Rectal smooth muscle tissue (tissue), 1 donor: ENCODE measurements around the gene PLA2G5.

Experiments used
- H3K27ac ChIP-seq: one replicate; pipeline ENCODE4 v1.7.0; 2013; ENCODE audit warnings: low read depth, low read length, inconsistent platforms
- H3K27me3 ChIP-seq: one replicate; pipeline ENCODE4 v1.7.0; 2013; ENCODE audit warnings: low read length; ENCODE audit not compliant: control insufficient read depth, insufficient read depth
- H3K36me3 ChIP-seq: one replicate; pipeline ENCODE4 v1.7.0; 2013; ENCODE audit warnings: low read length; ENCODE audit not compliant: control insufficient read depth, insufficient read depth
- H3K4me1 ChIP-seq: one replicate; pipeline ENCODE4 v1.7.0; 2013; ENCODE audit warnings: low read length; ENCODE audit not compliant: control insufficient read depth, insufficient read depth
- H3K4me3 ChIP-seq: one replicate; pipeline ENCODE4 v1.7.0; 2013; ENCODE audit warnings: low read length
- H3K9ac ChIP-seq: one replicate; pipeline ENCODE4 v1.7.0; 2013; ENCODE audit warnings: low read length

The PLA2G5 gene

GRCh38 chr1:20100632-20101355 lies 30.8 kb downstream of the PLA2G5 start:
- no peaks in the 10 kb centered on the region for H3K27me3 ChIP-seq
- H3K36me3 ChIP-seq, result no peaks in the 10 kb centered on the region
- H3K4me3 ChIP-seq, result no peak overlapping the region
- no peak overlapping the region for H3K27ac ChIP-seq
- H3K9ac ChIP-seq, result no peak overlapping the region
- H3K4me1 ChIP-seq, result no peaks in the 10 kb centered on the region

GRCh38 chr1:20102875-20103274 lies 32.9 kb downstream of the PLA2G5 start:
- Histone ChIP-seq H3K9ac (no peak overlapping the region), H3K4me1 (no peaks in the 10 kb centered on the region), H3K4me3 (no peak overlapping the region), H3K27me3 (no peaks in the 10 kb centered on the region), H3K36me3 (no peaks in the 10 kb centered on the region), H3K27ac (no peak overlapping the region)

GRCh38 chr1:20105856-20106255 lies 35.9 kb downstream of the PLA2G5 start:
- H3K4me1 ChIP-seq, result no peaks in the 10 kb centered on the region
- no peak overlapping the region for H3K4me3 ChIP-seq
- no peak overlapping the region for H3K27ac ChIP-seq
- H3K27me3 ChIP-seq, result no peaks in the 10 kb centered on the region
- H3K36me3 ChIP-seq, result no peaks in the 10 kb centered on the region
- no peak overlapping the region for H3K9ac ChIP-seq

GRCh38 chr1:20107351-20107750 lies 37.4 kb downstream of the PLA2G5 start:
- Histone ChIP-seq H3K27me3 (no peaks in the 10 kb centered on the region), H3K4me1 (no peaks in the 10 kb centered on the region), H3K9ac (no peak overlapping the region), H3K36me3 (no peaks in the 10 kb centered on the region), H3K27ac (no peak overlapping the region), H3K4me3 (no peak overlapping the region)

- Histone ChIP-seq H3K4me1 (no peaks in the 10 kb centered on the region), H3K9ac (no peak overlapping the region), H3K36me3 (no peaks in the 10 kb centered on the region), H3K4me3 (no peak overlapping the region), H3K27me3 (no peaks in the 10 kb centered on the region), H3K27ac (no peak overlapping the region)
Measured at GRCh38 chr1:20107796-20108195, 37.8 kb downstream of the PLA2G5 start.

GRCh38 chr1:20108366-20109123 lies 38.6 kb downstream of the PLA2G5 start:
- H3K4me1 ChIP-seq, result no peaks in the 10 kb centered on the region
- no peak overlapping the region for H3K9ac ChIP-seq
- no peaks in the 10 kb centered on the region for H3K27me3 ChIP-seq
- no peak overlapping the region for H3K27ac ChIP-seq
- H3K36me3 ChIP-seq, result no peaks in the 10 kb centered on the region
- no peak overlapping the region for H3K4me3 ChIP-seq

GRCh38 chr1:20109223-20109856 lies 39.3 kb downstream of the PLA2G5 start:
- H3K27ac ChIP-seq, result no peak overlapping the region
- H3K9ac ChIP-seq, result no peak overlapping the region
- H3K27me3 ChIP-seq, result no peaks in the 10 kb centered on the region
- H3K36me3 ChIP-seq, result no peaks in the 10 kb centered on the region
- no peaks in the 10 kb centered on the region for H3K4me1 ChIP-seq
- no peak overlapping the region for H3K4me3 ChIP-seq

GRCh38 chr1:20110679-20111078 lies 40.7 kb downstream of the PLA2G5 start:
- Histone ChIP-seq H3K36me3 (no peaks in the 10 kb centered on the region), H3K4me1 (no peaks in the 10 kb centered on the region), H3K9ac (no peak overlapping the region), H3K27me3 (no peaks in the 10 kb centered on the region), H3K27ac (peak overlapping the region; percentile 61), H3K4me3 (no peak overlapping the region)

- no peak overlapping the region for H3K4me3 ChIP-seq
- no peak overlapping the region for H3K27ac ChIP-seq
- H3K36me3 ChIP-seq, result no peaks in the 10 kb centered on the region
- H3K4me1 ChIP-seq, result no peaks in the 10 kb centered on the region
- H3K9ac ChIP-seq, result no peak overlapping the region
- no peaks in the 10 kb centered on the region for H3K27me3 ChIP-seq
Measured at GRCh38 chr1:20111452-20111851, 41.5 kb downstream of the PLA2G5 start.

GRCh38 chr1:20112279-20113000 lies 42.4 kb downstream of the PLA2G5 start:
- no peak overlapping the region for H3K4me3 ChIP-seq
- no peak overlapping the region for H3K27ac ChIP-seq
- no peaks in the 10 kb centered on the region for H3K36me3 ChIP-seq
- H3K4me1 ChIP-seq, result no peaks in the 10 kb centered on the region
- H3K9ac ChIP-seq, result no peak overlapping the region
- no peaks in the 10 kb centered on the region for H3K27me3 ChIP-seq

- no peak overlapping the region for H3K27ac ChIP-seq
- H3K27me3 ChIP-seq, result no peaks in the 10 kb centered on the region
- H3K4me3 ChIP-seq, result no peak overlapping the region
- H3K4me1 ChIP-seq, result no peaks in the 10 kb centered on the region
- no peak overlapping the region for H3K9ac ChIP-seq
- H3K36me3 ChIP-seq, result no peaks in the 10 kb centered on the region
Measured at GRCh38 chr1:20114021-20114648, 44.1 kb downstream of the PLA2G5 start.

- no peaks in the 10 kb centered on the region for H3K36me3 ChIP-seq
- H3K27me3 ChIP-seq, result no peaks in the 10 kb centered on the region
- no peak overlapping the region for H3K27ac ChIP-seq
- no peak overlapping the region for H3K4me3 ChIP-seq
- no peaks in the 10 kb centered on the region for H3K4me1 ChIP-seq
- no peak overlapping the region for H3K9ac ChIP-seq
Measured at GRCh38 chr1:20115479-20115878, 45.5 kb downstream of the PLA2G5 start.
